Endodermal cell (in vitro differentiated cells): ENCODE results near the gene LCP2. TPM values are rescaled to one million over a fixed set of nuclear protein-coding genes. Genes with fewer than 3 reads are reported as not detected.

ENCODE experiments used
- DNase-seq: peaks from one replicate; pipeline ENCODE4 v3.0.0-alpha.2; 2017
- H3K27ac ChIP-seq: 2 replicates; pipeline ENCODE4 v1.5.1; 2013; ENCODE audit warnings: mild to moderate bottlenecking, low read depth, low read length, moderate library complexity
- H3K27me3 ChIP-seq: 2 replicates; pipeline ENCODE4 v1.6.1; 2013; ENCODE audit warnings: mild to moderate bottlenecking, low read length, moderate library complexity; ENCODE audit not compliant: insufficient read depth, control insufficient read depth, poor library complexity, severe bottlenecking
- H3K36me3 ChIP-seq: 2 replicates; pipeline ENCODE4 v1.7.0; 2013; ENCODE audit warnings: mild to moderate bottlenecking, low read length, moderate library complexity; ENCODE audit not compliant: control insufficient read depth, insufficient read depth
- H3K4me1 ChIP-seq: one replicate; pipeline ENCODE4 v1.7.0; 2013; ENCODE audit warnings: low read length; ENCODE audit not compliant: control insufficient read depth, insufficient read depth
- H3K4me3 ChIP-seq: 2 replicates; pipeline ENCODE4 v1.5.1; 2013; ENCODE audit warnings: mild to moderate bottlenecking, low read length, moderate library complexity
- H3K9ac ChIP-seq: 2 replicates; pipeline ENCODE4 v1.6.1; 2013; ENCODE audit warnings: mild to moderate bottlenecking, low read length, moderate library complexity; ENCODE audit not compliant: poor library complexity, severe bottlenecking; ENCODE audit errors: extremely low read depth
- H3K9me3 ChIP-seq: 2 replicates; pipeline ENCODE4 v1.6.1; 2013; ENCODE audit warnings: mild to moderate bottlenecking, low read length, moderate library complexity; ENCODE audit not compliant: control insufficient read depth
- H3K27ac Mint-ChIP-seq: 2 replicates; pipeline ENCODE4 v1.8.0; 2020; ENCODE audit warnings: mixed read lengths
- H3K27me3 Mint-ChIP-seq: 2 replicates; pipeline ENCODE4 v1.8.0; 2021; ENCODE audit warnings: mild to moderate bottlenecking, mixed read lengths; ENCODE audit not compliant: insufficient read depth
- H3K36me3 Mint-ChIP-seq: 2 replicates; pipeline ENCODE4 v1.8.0; 2020; ENCODE audit warnings: low read depth, mixed read lengths
- H3K4me1 Mint-ChIP-seq: 2 replicates; pipeline ENCODE4 v1.8.0; 2020; ENCODE audit warnings: mixed read lengths
- H3K4me3 Mint-ChIP-seq: 2 replicates; pipeline ENCODE4 v1.8.0; 2020; ENCODE audit warnings: mild to moderate bottlenecking, moderate library complexity, mixed read lengths
- H3K9me3 Mint-ChIP-seq: 2 replicates; pipeline ENCODE4 v1.8.0; 2020; ENCODE audit warnings: mild to moderate bottlenecking, mixed read lengths
- WGBS, 2 experiments: methylation state at CpG; one replicate each; pipeline versions ENCODE4 v1.1.5 to v1.1.7; 2013; ENCODE audit warnings: missing lambda C conversion rate in 2 of 2, mixed read lengths in 1 of 2; ENCODE audit not compliant: insufficient coverage in 1 of 2, insufficient read length in 1 of 2; 5-methylcytosine and 5-hydroxymethylcytosine counted together
- total RNA-seq, 2 donors: library from RNA; stranded (reverse); fragmentation: NEBNext Ultra II Directional in 1 of 2; extraction: Animal tissue kit (Norgen Biotek cat#: 25700) in 1 of 2; gene quantifications; 2 replicates in 1 of 2; 3 replicates in 1 of 2; pipeline ENCODE4 v1.2.1, GENCODE V29; 2021
- TF ChIP-seq, protein P1 (sequence below): fragments of 200-600 bp; sonication (generic); conservative IDR thresholded peaks from 2 replicates; pipeline ENCODE4 v1.5.0; 2021; ENCODE audit warnings: antibody characterized with exemption, mild to moderate bottlenecking

Gene LCP2
- total RNA-seq, 2 donors from 2014 or later: 0.11 TPM; not detected in 1

DNA sequence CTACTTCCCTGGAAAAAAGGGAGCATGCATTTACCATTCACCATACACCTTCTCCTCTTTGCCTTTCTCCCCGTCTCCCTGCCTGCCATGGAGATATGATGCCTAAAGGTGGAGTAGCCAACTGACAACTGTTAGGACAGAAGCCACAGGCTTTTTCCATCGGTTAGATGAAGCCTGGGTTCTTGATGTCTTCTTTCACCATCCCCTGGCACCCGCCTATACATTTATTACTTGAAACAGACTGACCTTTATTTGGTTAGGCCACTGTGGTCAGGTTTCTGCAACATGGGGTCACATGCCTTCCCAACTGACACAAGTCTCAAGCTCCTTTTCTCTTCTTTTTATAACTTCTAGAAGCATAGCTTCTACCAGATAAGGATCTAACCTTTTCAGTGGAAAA lies 7.1 kb downstream of the LCP2 start:
- Mint-ChIP-seq H3K27ac (no peak overlapping the region), H3K9me3 (peaks cover 16% of the 10 kb centered on the region), H3K4me3 (no peak overlapping the region), H3K4me1 (peaks cover 7% of the 10 kb centered on the region), H3K27me3 (peaks cover 24% of the 10 kb centered on the region), H3K36me3 (no peaks in the 10 kb centered on the region)
- WGBS, 2 experiments: 90 to 100% methylated on average over 2 to 3 of the region's 3 CpGs
- H3K4me3 ChIP-seq: no peak overlapping the region
- H3K27me3 ChIP-seq: peaks cover 23% of the 10 kb centered on the region
- TF ChIP-seq, protein P1, sequence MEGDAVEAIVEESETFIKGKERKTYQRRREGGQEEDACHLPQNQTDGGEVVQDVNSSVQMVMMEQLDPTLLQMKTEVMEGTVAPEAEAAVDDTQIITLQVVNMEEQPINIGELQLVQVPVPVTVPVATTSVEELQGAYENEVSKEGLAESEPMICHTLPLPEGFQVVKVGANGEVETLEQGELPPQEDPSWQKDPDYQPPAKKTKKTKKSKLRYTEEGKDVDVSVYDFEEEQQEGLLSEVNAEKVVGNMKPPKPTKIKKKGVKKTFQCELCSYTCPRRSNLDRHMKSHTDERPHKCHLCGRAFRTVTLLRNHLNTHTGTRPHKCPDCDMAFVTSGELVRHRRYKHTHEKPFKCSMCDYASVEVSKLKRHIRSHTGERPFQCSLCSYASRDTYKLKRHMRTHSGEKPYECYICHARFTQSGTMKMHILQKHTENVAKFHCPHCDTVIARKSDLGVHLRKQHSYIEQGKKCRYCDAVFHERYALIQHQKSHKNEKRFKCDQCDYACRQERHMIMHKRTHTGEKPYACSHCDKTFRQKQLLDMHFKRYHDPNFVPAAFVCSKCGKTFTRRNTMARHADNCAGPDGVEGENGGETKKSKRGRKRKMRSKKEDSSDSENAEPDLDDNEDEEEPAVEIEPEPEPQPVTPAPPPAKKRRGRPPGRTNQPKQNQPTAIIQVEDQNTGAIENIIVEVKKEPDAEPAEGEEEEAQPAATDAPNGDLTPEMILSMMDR: no peak
- no peak overlapping the region for H3K9ac ChIP-seq
- H3K27ac ChIP-seq: no peak overlapping the region
- no peak for DNase-seq
- H3K36me3 ChIP-seq: no peaks in the 10 kb centered on the region
- peaks cover 5% of the 10 kb centered on the region for H3K4me1 ChIP-seq
- peaks cover 9% of the 10 kb centered on the region for H3K9me3 ChIP-seq

DNA sequence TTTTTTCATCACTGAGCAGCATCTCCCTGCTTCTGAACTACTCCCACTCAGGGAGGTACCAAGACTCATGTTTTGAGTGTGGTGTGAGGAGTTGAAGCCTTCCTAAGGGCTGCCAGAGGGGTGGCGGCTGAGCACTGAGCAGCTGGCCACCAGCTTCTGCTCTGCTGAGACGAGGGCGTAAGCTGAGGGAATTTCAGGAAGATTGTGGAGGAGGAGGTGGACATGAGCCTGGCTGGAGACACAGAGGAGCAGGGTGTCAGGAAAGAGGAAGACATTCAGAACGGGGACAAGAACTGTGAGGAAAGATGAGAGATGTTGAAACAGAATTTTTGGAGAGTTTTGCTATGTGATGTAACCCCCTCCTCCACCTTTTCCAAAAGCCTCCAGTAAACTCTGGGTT lies 7.8 kb downstream of the LCP2 start:
- Mint-ChIP-seq H3K36me3 (no peaks in the 10 kb centered on the region), H3K27me3 (peaks cover 21% of the 10 kb centered on the region)
- WGBS, 2 experiments: 90 to 100% methylated on average over 1 to 4 of the region's 4 CpGs

GRCh38 chr5:170289121-170289520 lies 8.5 kb downstream of the LCP2 start:
- peaks cover 21% of the 10 kb centered on the region for H3K27me3 Mint-ChIP-seq
- Histone ChIP-seq H3K9me3 (peaks cover 15% of the 10 kb centered on the region), H3K27me3 (peaks cover 18% of the 10 kb centered on the region), H3K27ac (no peak overlapping the region), H3K4me1 (peaks cover 5% of the 10 kb centered on the region), H3K9ac (no peak overlapping the region), H3K36me3 (no peaks in the 10 kb centered on the region), H3K4me3 (no peak overlapping the region)
- peaks cover under 1% of the 10 kb centered on the region for H3K4me1 Mint-ChIP-seq
- TF ChIP-seq, protein P1: no peak
- no peaks in the 10 kb centered on the region for H3K36me3 Mint-ChIP-seq
- no peak overlapping the region for H3K27ac Mint-ChIP-seq
- H3K9me3 Mint-ChIP-seq: peaks cover 26% of the 10 kb centered on the region
- DNase-seq: no peak
- WGBS, 2 experiments: 89 to 95% methylated on average over 1 to 3 of the region's 3 CpGs
- no peak overlapping the region for H3K4me3 Mint-ChIP-seq

More for the DNA sequence above, 7.8 kb downstream of the LCP2 start:
- Histone ChIP-seq H3K9ac (no peak overlapping the region), H3K27me3 (peaks cover 18% of the 10 kb centered on the region), H3K4me1 (peaks cover 5% of the 10 kb centered on the region), H3K4me3 (no peak overlapping the region), H3K9me3 (peaks cover 13% of the 10 kb centered on the region), H3K27ac (no peak overlapping the region), H3K36me3 (no peaks in the 10 kb centered on the region)
- H3K27ac Mint-ChIP-seq: no peak overlapping the region
- TF ChIP-seq, protein P1: no peak
- H3K9me3 Mint-ChIP-seq: peaks cover 20% of the 10 kb centered on the region
- H3K4me1 Mint-ChIP-seq: peaks cover 7% of the 10 kb centered on the region
- no peak for DNase-seq
- no peak overlapping the region for H3K4me3 Mint-ChIP-seq
